Thyroid gland (tissue), 4 donors: Measurements from ENCODE around the gene EEF1A1.
"Not testable (repeated sequence)": the region's sequence is repeated elsewhere in the genome, so short reads cannot be mapped to it uniquely, and the experiment has no call there.

Experiments used
- POLR2A ChIP-seq, 2 donors: fragments of 450-650 bp; IDR thresholded peaks; one replicate each; pipeline ENCODE4 v1.6.1; 2017; ENCODE audit warnings: antibody characterized with exemption in 2 of 2, mild to moderate bottlenecking in 2 of 2, moderate library complexity in 1 of 2
- TF ChIP-seq, protein P1 (sequence below), 6 experiments: fragments of 200-600 bp in 3 of 6; fragments of 450-650 bp in 3 of 6; sonication (generic) in 3 of 6; IDR thresholded peaks; one replicate each; pipeline ENCODE4 v1.5.1; 2016 to 2019; ENCODE audit warnings: antibody characterized with exemption in 6 of 6, mild to moderate bottlenecking in 2 of 6, inconsistent platforms in 1 of 6, moderate library complexity in 1 of 6

GRCh38 chr6:73566486-73566871 is 45.6 kb upstream of the EEF1A1 start:
- TF ChIP-seq, protein P1, sequence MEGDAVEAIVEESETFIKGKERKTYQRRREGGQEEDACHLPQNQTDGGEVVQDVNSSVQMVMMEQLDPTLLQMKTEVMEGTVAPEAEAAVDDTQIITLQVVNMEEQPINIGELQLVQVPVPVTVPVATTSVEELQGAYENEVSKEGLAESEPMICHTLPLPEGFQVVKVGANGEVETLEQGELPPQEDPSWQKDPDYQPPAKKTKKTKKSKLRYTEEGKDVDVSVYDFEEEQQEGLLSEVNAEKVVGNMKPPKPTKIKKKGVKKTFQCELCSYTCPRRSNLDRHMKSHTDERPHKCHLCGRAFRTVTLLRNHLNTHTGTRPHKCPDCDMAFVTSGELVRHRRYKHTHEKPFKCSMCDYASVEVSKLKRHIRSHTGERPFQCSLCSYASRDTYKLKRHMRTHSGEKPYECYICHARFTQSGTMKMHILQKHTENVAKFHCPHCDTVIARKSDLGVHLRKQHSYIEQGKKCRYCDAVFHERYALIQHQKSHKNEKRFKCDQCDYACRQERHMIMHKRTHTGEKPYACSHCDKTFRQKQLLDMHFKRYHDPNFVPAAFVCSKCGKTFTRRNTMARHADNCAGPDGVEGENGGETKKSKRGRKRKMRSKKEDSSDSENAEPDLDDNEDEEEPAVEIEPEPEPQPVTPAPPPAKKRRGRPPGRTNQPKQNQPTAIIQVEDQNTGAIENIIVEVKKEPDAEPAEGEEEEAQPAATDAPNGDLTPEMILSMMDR (IDR thresholded peaks at IDR 0.05), result not testable (repeated sequence)
- TF ChIP-seq POLR2A (IDR thresholded peaks at IDR 0.05), result not testable (repeated sequence)
